Ammon's horn (tissue), 1 donor: ENCODE data around the gene CTSC.

Source experiments
- DNase-seq: peaks from one replicate; pipeline ENCODE4 v3.0.0-alpha.2; 2016; ENCODE audit warnings: low spot score

Gene CTSC

GRCh38 chr11:88317536-88317935, 20.0 kb downstream of the CTSC start:
- no peak for DNase-seq

GRCh38 chr11:88315981-88316441, 21.5 kb downstream of the CTSC start:
- DNase-seq: no peak

GRCh38 chr11:88315015-88315414, 22.5 kb downstream of the CTSC start:
- DNase-seq: no peak

GRCh38 chr11:88313441-88313840, 24.1 kb downstream of the CTSC start:
- DNase-seq: peak; percentile 25

- no peak for DNase-seq
Measured at GRCh38 chr11:88312628-88313027, 24.9 kb downstream of the CTSC start.

- DNase-seq: no peak
Measured at GRCh38 chr11:88310246-88310645, 27.3 kb downstream of the CTSC start.

- DNase-seq: no peak
Measured at GRCh38 chr11:88308576-88308975, 29.0 kb downstream of the CTSC start.

GRCh38 chr11:88307749-88308425, 29.6 kb downstream of the CTSC start:
- DNase-seq: no peak

- DNase-seq: no peak
Measured at GRCh38 chr11:88306785-88307184, 30.8 kb downstream of the CTSC start.

- DNase-seq: no peak
Measured at GRCh38 chr11:88305430-88305829, 32.1 kb downstream of the CTSC start.

- DNase-seq: no peak
Measured at GRCh38 chr11:88304352-88304751, 33.2 kb downstream of the CTSC start.

GRCh38 chr11:88303037-88303436, 34.5 kb downstream of the CTSC start:
- no peak for DNase-seq

GRCh38 chr11:88301488-88302140, 35.9 kb downstream of the CTSC start:
- no peak for DNase-seq

GRCh38 chr11:88300888-88301487, 36.5 kb downstream of the CTSC start:
- no peak for DNase-seq

- DNase-seq: no peak
Measured at GRCh38 chr11:88297863-88298262, 39.7 kb downstream of the CTSC start.

- DNase-seq: no peak
Measured at GRCh38 chr11:88297421-88297820, 40.1 kb downstream of the CTSC start.

GRCh38 chr11:88295028-88295427, 42.5 kb downstream of the CTSC start:
- DNase-seq: no peak

GRCh38 chr11:88293931-88294330, 43.6 kb downstream of the CTSC start:
- no peak for DNase-seq

- DNase-seq: no peak
Measured at GRCh38 chr11:88292171-88292843, 45.2 kb downstream of the CTSC start.

GRCh38 chr11:88288560-88288959, 49.0 kb downstream of the CTSC start:
- DNase-seq: no peak

- DNase-seq: no peak
Measured at GRCh38 chr11:88284336-88285050, 53.0 kb downstream of the CTSC start.
